ENCODE results near the gene HOXA9.

Gene HOXA9

DNA sequence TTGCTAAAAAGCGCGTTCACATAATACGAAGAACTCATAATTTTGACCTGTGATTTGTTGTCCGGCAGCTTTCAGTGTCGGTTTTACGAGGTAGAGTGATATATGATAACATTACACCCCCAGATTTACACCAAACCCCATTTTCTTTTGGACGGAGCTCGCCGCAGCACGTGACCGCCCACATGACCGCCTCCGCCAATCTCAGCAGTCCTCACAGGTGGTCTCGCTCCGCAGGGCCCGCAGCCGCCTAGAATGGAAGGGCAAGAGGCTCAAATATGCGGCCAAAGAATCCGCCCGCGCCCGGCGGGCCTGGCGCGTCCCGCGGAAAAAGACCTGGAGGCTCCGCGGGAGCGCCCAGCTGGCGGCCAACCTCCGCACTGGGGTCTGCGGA, 8.8 kb downstream of the HOXA9 start, which contains the start of gene HOXA7:
HOXA7 (minus strand) TSS at position 168 of the 391 bp plus-strand sequence; CDS start at position 38, 130 bp downstream.
- TF ChIP-seq POLR2A (IDR thresholded peaks at IDR 0.05; ENCODE audit: low read depth, low read length): no peak
- no peak for DNase-seq (ENCODE audit: insufficient read length, low spot score)
- no peak for FAIRE-seq

DNA sequence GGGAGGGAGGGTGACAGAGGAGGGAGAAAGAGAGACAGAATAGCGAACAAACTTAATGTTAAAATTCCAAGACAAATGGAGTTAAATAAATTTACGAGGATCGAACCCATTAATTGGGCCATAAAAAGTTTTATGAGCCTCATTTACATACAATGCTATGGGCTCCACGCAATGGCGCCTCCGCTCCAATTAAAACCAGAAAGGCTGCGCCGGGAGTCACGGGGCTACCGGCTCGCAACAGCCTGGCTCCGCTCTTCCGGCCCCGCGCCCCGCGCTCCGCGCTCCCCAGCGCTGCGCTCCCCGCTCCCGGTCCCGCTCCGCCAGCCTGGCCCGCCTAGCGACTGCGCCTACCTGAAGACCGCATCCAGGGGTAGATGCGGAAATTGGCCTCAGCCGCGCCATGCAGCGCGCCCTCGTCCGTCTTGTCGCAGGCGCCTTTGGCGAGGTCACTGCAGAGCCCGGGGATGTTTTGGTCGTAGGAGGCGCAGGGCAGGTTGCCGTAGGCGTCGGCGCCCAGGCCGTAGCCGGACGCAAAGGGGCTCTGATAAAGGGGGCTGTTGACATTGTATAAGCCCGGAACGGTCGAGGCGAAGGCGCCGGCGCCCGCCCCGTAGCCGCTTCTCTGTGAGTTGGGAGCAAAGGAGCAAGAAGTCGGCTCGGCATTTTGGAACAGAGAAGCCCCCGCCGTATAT, 9.4 kb downstream of the HOXA9 start:
- peak; percentile 39 for TF ChIP-seq POLR2A (IDR thresholded peaks at IDR 0.05; ENCODE audit: low read depth, low read length)
- DNase-seq (ENCODE audit: insufficient read length, low spot score) (no peak), FAIRE-seq (no peak)

DNA sequence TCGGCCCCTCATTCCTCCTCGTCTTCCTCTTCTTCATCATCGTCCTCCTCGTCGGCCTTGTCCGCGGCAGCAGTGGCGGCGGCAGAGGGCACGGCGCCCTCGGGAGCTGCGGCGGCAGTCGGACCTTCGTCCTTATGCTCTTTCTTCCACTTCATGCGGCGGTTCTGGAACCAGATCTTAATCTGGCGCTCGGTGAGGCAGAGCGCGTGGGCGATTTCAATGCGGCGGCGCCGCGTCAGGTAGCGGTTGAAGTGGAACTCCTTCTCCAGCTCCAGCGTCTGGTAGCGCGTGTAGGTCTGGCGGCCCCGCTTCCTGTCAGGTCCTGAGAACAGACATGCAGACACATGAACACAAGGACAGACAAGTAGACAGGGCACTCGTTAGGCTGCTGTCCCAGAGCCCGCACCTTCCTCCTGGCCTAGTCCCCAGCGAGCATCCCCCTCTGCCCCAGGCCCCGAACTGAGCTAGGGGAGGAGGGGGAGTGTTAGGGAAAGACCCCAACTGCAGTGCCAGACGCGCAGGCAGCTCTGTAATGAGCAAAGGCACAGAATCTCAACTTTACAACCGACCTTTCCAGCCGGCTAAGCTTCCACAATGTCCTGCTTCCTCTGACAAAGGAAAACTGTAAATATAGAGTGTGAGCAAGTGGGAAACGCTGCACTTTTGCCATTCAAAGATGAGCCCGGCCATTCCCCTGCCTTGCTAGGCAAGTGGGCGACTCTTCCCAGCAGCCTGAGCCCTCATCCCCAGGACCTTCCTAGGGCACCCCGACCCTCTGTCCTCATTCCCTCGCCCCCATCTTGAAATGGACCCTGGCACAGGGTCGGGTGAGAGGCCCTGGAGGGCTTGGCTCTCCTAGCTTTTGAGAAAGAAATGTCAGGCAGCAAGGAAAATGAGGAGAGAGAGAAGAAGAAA, 10.2 kb downstream of the HOXA9 start:
- no peak for DNase-seq (ENCODE audit: insufficient read length, low spot score)

DNA sequence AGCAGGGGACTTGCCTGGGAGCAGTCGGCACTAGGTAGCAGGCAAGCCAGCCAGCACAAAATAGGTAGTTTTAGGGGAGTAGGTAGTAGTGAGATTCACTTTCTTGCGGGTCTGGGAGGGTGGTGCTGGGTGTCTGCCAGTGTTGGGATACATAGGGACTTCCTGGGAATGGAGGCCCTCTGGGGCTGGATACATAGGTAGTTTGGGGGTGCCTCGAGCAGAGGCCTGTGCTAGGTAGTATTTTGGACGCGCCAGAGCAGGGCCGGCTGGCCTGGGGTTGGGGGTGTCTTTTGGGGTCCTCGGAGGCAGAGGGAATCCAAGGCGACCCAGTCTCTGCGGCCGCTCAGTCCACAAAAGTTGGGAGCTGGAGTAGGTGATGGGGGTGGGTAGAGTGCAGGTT, 11.0 kb downstream of the HOXA9 start:
- no peak for DNase-seq (ENCODE audit: insufficient read length, low spot score)
- FAIRE-seq: no peak
- no peak for TF ChIP-seq POLR2A (IDR thresholded peaks at IDR 0.05; ENCODE audit: low read depth, low read length)

More for the DNA sequence above, 10.2 kb downstream of the HOXA9 start:
- FAIRE-seq: no peak
- no peak for TF ChIP-seq POLR2A (IDR thresholded peaks at IDR 0.05; ENCODE audit: low read depth, low read length)

DNA sequence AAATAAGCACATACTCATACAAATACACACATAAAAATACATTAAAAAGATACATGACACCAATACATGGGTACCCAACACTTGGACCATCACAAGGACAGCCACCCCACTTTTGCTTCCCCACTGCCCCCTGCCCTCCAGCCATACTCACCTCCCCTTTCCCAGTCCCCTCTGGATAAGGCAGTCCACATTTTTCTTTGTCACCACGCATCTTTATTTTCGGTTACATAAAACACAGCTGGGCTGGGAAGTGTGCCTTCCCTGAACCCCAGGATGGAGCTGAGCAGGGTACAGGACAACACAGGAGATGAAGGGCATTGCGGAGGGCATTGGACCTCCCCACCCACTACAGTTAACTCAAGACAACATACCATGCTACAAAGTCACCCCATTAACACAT, 11.8 kb downstream of the HOXA9 start:
- FAIRE-seq (no peak), DNase-seq (ENCODE audit: insufficient read length, low spot score) (no peak)
- TF ChIP-seq POLR2A (IDR thresholded peaks at IDR 0.05; ENCODE audit: low read depth, low read length): no peak

DNA sequence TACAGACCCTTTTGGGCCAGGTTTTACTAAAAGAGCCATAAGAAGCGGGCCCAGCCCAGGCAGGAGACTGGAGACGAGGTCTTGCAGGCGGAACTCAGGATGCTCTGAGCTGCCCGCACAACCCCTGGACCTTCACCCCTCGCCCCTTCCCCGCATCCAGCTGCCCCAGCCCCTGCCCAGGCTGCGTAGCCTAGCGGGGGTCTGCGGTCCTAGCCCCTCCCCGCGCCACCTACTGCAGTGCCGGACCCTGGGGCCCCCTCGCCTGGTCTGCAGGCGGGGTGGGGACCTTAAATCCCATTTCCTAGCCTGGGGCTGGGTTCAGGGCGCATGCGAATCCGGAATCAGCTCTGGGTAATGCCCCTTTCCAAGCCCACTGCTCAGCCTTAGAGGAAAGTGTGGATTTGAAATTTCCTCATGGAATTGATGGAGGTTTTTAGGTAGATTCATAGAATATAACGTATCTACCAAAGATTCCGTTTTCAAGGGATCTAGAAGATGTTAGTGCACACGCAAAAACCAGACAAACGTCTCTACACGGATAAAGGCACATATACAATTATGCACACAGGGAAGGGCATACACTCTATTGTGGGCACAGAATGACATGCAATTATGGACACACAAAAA, 12.4 kb downstream of the HOXA9 start:
- DNase-seq (ENCODE audit: insufficient read length, low spot score): no peak
- no peak for TF ChIP-seq POLR2A (IDR thresholded peaks at IDR 0.05; ENCODE audit: low read depth, low read length)
- FAIRE-seq: no peak

DNA sequence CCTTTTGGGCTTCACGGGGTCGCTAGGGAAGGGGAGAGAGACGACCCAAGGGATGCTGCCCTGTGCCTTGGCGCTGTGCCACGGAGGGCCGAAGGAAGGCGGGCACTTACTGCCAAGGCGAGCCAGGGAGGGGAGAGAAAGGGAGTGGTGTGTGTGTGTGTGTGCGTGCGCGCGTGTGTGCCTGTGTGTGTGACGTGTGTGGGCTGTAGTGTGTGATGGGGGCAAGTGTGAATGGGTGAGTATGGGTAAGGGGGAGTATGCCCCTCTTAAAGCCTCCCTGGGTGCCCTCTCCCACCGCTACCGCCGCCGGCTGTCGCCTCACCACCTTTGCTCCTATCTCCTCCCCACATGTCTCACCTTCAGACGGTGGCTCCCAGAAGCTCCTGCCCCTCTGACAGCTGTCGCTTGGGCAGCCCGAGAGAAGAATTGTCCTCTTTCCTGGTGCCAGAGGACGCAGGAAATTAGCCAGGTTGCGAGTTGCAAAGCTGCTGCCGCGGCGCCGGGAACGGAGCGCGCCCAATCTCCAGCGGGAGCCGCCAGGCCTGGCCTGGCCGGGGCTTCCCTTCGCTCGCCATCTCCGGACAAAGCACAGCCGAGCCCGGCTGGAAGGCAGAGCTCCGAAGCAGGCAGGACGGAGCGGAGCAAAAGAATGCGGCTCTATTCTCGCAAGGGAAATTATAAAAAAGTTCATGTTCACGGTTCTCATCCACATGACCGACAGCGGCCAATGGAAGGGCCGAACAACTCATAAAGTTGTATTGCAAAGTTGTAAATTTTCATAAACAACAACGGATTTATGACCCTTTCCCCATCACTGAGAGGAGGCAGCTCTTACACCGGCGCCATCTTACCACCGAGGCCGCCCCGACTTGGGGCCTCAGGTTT, 13.2 kb downstream of the HOXA9 start, which contains the start of gene HOXA3:
HOXA3 (minus strand) TSS at position 653 of the 885 bp plus-strand sequence. CDS start 41,943 bp downstream, outside the sequence.
- no peak for TF ChIP-seq POLR2A (IDR thresholded peaks at IDR 0.05; ENCODE audit: low read depth, low read length)
- DNase-seq (ENCODE audit: insufficient read length, low spot score): no peak
- FAIRE-seq: no peak

DNA sequence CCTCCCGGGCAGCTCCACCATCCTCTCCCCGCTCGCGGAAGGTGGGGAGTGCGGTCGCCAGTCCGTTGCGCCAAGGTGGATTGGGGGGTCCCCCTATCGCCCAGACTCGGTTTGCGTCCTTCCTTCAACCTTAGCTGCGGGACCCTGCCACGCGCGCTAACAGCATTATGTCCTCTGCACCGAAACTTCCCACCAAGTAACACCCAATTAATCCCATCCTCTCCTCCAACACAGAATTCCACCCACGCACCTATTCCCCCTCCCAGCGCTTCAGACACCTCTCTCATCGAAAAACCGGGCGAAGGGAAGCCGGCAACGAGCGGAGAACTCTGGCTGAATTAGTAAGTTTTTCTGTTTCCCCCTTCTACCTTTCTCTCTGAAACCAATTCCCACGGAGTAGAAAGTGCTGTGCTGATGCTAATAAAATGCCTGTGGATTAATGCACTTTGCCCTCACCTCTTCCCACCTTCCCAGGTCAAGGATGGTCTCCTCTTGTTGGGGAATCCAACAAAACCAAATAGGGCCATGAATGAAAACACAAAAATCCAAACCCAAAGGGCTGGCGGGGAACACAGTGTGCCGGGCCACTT, 13.9 kb downstream of the HOXA9 start:
- DNase-seq (ENCODE audit: insufficient read length, low spot score): no peak
- TF ChIP-seq POLR2A (IDR thresholded peaks at IDR 0.05; ENCODE audit: low read depth, low read length): no peak
- no peak for FAIRE-seq

DNA sequence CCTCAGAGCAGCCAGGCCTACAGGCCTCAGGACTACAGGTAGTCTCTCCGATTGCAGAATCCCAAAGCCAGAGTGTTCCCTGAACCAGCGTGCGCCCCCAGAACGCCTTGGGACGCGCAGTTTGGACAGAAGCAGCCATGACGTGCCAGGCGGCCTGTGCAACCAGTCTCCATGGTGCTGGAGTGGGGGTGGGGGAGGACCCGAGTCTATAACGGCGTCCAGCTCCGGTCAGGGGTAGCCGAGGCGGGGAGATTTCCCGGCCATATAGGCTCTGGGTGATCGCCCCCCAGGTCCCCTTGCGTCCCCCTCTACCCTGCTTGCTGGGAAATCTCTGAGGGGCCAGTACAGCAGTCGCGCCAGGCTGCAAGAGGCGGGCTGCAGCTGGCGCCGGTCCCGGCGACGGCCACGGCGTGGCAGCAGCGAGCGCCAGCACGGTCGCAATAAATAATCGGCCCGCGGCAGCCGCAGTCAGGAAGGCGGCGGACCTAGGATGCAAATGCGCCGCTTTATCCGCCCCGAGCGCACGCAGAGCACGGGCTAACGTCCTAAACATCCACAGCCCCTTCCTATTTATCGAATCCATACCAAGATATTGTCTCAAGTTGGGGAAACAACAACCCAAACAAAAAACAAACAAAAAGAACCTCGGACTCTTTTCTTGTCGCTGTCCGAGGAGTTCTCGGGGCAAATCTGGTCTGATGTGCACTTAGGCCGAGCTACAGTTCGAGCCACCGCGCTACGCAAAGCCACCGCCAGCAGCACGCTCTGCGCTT, 14.6 kb downstream of the HOXA9 start:
- FAIRE-seq (no peak), DNase-seq (ENCODE audit: insufficient read length, low spot score) (peak; percentile 100)
- TF ChIP-seq POLR2A (IDR thresholded peaks at IDR 0.05; ENCODE audit: low read depth, low read length): no peak

DNA sequence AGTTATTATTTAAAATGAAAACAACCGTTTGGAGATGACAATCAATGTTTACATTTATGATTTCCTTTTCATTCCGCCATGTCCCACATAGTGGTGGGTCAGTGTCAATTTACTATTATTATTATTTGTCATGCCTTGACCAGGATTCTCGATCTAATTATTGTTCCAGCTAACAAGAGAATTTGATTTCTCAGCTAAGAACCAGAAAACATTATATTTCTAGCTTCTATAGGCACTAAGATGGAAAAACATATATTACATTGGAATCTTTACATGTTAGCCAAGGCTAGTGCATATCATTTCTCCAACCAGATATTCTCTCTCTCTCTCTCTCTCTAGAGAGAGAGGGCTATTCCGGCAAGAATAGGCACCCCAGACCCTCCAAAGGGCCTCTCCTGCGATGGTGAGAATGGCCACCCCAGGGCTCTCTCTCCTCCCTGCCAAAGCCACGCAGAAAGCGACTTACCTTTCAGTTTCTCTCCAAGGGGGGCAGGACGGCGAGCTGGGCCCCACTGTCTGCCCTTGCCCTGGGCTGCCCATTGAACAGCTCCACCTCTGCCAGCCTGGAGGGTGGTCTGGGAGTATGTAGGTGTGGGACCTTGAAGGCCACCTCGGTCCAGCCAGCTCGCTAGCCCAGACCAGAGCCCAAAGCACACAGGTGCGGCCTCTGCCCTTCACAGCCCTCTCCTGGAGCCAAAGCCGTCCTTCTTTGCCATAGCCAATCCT, 15.3 kb downstream of the HOXA9 start:
- DNase-seq (ENCODE audit: insufficient read length, low spot score) (no peak), FAIRE-seq (no peak)
- no peak for TF ChIP-seq POLR2A (IDR thresholded peaks at IDR 0.05; ENCODE audit: low read depth, low read length)

DNA sequence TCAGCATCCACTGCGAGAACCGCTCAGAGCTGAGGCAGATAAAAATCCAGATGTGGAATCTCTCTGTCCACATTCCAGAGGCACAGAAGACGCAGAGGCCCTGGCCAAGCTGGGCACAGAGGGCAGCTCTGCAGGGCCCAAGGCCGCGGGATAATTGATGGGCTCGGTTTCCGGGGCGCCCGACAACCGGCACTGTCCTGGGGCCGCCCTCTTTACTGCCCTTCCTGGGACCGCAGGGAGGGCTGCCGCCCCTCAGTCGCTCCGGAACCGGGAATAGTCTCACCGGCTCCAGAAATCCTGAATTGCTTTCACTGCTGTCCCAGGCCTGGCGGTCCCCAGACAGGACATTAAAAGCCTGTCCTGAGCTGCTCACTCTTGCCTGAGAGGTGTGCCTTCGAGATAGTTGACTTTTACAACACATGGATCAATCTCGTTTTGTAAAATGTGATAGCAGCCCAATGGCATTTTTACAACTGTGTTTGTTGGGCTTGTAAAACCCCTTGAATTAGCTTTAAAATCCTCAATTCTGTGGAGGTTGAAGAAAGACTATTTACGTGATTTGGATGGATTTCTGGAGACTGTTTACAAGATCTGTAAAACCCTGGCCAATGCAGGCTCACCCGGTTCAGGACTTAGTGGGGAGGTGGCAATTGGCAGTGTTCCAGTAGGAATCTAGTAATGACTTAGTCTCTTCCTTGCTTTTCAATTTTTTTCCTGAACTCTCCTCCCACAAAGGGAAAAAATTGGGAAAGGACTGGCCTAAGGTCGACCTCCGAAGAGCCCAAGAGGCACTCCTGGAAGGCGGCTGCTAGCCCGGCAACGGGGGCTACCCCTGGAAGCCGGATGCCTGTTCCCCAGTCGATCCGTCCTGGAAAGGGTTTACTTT, 16.3 kb downstream of the HOXA9 start:
- TF ChIP-seq POLR2A (IDR thresholded peaks at IDR 0.05; ENCODE audit: low read depth, low read length): no peak
- FAIRE-seq (no peak), DNase-seq (ENCODE audit: insufficient read length, low spot score) (no peak)
